Hematopoietic multipotent progenitor cell treated with erythropoietin and hydrocortisone succinate and interleukin-3 and kit ligand, for 15 days (in vitro differentiated cells): ENCODE results near the gene PPARG.
"Not testable (repeated sequence)": the region's sequence is repeated elsewhere in the genome, so short reads cannot be mapped to it uniquely, and the experiment has no call there.

Experiments
- DNase-seq: peaks from one replicate; pipeline ENCODE4 v3.0.0-alpha.2; 2015; ENCODE audit warnings: low spot score

PPARG gene

DNA sequence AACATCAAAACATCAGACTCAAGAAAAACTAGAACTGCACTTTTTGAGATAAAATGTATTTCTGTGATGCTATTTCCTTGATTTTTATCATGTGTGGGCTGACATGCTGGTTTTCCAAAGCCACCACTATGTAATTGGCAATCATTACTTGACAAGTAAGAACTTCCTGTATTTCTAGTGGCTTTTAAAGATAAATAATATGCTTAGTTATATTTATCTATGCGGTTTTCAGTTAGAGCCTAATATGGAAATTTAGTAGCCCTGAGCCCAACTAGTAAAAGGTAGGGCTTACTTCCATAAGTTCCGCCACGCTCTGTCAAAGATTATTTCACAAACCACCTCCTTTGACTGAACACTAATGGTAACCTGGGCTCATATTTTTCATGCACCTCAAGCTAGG lies 91.6 kb downstream of the PPARG start:
- DNase-seq = no peak

DNA sequence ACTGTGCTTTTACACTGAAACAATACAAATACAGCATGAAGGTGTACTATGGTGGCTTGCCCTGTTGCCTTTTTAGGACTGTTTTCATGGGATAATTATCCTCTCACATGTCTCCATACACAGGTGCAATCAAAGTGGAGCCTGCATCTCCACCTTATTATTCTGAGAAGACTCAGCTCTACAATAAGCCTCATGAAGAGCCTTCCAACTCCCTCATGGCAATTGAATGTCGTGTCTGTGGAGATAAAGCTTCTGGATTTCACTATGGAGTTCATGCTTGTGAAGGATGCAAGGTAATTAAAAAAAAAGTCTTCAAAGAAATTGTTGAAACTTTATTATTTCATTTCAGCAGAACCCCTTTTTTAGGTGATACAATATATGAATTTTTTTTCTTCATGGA lies 92.3 kb downstream of the PPARG start:
- no peak for DNase-seq

DNA sequence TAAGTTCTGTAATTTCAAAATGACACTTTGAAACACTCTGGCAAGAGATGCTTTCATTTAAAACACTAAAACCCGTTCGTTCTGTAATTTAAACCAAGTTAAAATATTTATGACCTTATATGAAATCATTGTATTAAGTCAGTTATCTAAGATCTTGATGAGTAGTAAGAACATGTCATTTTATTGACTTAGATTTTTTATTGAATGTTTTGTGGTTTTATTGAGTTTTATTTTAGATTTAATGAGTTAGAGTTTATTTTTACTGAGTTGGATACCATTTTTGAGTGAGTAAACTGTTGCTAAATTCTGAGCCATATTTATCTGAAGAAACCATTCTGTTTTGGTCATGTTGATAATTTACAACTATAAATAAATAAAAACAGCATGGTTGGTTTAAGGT lies 94.3 kb downstream of the PPARG start:
- DNase-seq = no peak

DNA sequence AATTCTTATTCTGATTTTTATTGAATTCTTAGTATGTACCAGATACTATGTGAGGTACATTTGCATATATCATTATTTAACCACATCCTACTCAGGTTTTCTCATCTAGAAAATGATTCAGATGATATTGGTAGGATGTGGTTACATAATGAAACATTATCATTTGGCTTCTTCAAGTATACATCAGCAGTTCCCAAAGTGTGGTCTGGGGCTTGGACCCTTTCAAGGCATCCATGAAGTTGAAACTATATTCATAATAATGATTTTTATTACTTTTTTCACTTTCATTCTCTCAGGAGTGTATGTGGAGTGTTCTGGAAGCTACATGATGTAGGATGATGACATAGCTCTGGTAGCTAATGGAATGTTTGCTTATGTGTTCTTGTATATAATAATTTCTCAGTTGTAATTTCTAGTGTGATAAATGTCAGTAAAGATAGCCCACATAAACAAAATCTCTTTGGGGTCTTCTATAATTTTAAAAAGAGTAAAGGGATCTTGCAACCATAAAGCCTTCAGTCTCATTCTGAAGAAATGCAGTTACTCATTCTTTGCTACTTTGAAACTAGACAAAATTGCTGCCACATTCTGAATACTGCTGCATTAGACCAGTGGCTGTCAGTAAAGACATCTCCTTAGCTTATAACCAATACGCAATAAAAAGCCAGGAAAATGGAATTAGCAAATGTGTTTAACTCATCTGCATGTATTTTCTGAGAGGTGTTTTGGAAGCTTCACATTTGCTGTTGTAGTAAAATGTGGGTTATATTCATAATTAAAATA lies 95.8 kb downstream of the PPARG start:
- no peak for DNase-seq

DNA sequence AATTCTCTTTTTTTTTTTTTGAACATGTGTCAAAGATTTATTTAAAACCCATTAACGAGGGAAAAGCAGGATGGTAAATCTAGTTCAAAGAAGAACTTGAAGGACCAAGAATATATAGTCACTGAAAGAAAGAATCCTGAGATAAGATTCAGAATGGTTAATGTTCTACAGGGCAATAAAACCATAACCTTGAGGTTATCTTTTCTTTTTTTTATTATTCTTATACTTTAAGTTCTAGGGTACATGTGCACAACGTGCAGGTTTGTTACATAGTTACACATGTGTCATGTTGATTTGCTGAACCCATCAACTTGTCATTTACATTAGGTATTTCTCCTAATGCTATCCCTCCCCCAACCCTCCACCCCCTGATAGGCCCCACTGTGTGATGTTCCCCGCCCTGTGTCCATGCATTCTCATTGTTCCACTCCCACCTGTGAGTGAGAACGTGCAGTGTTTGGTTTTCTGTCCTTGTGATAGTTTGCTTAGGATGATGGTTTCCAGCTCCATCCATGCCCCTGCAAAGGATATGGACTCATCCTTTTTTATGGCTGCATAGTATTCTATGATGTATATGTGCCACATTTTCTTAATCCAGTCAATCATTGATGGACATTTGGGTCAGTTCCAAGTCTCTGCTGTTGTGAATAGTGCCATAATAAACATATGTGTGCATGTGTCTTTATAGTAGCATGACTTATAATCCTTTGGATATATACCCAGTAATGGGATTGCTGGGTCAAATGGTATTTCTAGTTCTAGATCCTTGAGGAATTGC lies 97.8 kb downstream of the PPARG start:
- DNase-seq = not testable (repeated sequence)

DNA sequence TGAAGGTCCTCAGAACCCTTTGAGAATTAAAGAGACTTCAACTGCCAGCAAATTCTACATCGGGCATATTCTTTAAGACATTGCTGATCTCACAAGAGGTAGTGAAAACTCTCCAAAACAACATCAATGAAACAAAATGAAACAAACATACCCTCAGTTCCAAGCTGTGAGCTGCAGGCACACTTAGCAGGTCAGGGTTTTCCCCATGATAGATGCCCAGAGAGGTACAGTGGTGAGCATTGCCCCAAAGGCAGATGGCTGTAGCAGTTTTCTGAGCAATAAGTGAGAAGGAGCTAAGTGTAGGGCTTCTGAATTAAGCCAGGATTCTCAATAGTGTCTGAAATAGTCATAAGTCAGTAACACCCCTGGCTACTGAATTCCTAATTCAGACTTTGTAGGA lies 99.3 kb downstream of the PPARG start:
- no peak for DNase-seq

DNA sequence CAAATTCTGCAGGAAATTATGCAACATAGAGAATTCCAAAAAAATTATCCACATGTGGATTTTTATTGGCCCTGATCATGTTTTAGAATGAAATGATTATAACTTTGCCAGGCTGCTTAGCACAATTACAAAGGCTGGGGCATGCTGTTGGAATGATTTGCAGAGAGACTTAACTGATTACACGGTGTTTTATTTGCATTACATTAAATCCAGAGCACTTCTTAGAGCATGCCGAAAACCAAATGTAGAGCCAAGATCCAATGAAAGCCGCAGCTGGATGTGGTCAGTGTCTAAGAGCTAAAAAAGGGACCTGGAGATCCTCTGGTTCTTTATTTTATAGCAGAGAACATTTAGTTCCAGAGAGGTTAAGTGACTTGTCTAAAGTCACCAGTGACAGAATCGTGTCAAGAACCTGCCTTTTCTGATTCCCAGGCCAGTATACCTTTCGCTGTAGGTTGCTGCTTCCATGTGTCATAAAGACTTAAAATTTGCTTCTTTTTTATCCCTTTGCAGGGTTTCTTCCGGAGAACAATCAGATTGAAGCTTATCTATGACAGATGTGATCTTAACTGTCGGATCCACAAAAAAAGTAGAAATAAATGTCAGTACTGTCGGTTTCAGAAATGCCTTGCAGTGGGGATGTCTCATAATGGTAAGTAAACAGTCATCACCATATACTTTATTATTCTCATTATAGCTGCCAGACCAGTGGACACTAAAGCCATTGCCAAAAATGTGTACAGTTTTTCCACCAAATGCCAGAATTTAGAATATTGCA lies 103.4 kb downstream of the PPARG start:
- DNase-seq = no peak

DNA sequence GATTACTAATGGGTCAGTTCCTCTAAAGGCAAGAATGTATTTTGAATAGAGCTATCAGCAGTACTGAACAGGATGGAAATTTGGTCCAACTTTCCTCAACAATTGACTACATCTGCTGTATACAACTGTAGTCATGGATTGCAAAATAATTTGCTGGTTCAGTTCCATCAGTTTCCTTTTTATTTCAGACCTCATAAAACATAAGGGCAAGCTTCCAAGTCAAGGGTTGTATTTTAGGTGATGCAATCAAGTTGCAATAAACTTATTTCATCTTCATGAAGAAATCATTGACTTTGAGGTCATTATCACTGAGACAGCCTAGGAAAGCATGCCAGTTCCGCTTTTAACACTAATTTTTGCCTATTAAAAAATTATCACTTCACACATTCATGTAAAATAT lies 105.0 kb downstream of the PPARG start:
- DNase-seq = no peak

DNA sequence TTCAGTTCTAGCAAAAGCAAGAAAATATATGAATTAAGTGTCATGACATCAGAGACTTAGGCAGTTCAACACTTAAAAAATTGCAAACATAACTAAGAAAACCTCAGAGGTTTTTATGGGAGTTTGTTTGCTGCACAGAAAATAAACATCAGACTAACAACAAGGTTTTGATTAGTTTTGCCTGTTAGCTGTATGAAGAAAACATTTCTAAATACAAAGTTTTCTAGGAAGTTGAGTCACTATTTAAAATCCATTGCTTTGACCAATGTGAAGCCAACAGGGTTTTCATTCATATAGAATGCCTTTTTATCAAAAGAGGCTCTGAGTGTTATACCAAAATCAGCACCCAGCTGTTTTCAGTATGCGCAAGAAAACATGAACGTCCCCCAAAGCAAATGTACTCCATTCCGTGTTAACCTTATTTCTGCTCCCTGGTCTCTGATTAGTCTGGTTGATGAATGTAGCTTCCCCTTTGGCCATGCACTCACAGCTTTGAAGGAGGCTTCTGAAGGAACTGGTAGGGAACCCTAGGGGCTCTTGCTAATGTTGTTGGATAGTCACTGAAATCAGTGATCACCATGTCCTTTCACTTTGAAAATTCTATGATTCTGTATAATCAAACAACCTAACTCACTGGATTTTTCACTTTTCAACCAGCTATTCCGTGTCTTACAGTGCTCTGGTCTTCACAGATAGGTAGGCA lies 105.8 kb downstream of the PPARG start:
- no peak for DNase-seq

DNA sequence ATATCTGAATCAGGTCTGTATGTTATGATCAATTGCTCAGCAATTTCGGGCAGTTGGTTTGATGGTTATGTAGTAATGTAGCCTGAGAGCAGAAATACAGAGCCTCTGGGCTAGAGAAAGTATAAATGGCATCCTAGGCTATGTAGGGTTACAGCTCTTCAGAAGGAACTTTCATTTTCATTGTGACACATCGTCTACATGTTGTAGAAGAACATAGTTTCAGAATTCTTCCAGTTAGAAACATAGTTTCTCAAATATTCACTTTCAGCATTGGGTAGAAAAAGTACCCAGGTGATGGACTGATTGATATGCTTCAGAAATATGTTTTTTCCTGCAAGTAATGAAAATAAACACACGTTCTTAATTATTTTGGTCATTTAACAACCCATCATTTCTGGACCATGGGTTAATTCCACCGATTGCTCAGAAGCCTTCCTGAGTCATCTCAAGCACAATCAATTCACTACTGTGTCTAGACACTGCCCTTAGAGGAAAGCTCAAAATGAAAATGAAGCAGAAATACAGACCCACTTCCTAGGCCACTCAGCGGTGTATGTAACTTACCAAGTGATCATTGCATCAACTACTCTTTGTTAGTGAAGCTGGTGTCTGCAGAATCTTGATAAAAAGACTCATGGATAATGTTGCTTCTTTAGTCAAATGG lies 106.6 kb downstream of the PPARG start:
- no peak for DNase-seq

DNA sequence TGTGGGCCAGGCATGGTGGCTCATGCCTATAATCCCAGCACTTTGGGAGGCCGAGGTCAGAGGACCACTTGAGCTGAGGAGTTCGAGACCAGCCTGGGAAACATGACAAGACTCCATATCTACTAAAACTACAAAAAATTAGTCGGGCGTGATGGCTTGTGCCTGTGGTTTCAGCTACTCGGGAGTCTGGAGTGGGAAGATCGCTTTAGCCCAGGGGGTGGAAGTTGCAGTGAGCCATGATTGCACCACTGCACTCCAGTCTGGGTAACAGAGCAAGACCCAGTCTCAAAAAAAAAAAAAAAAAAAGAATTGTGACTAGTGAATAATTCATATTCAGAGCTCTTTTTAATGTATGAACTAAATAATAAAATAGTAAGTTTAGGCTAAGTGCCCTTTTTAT lies 107.6 kb downstream of the PPARG start:
- DNase-seq = no peak

DNA sequence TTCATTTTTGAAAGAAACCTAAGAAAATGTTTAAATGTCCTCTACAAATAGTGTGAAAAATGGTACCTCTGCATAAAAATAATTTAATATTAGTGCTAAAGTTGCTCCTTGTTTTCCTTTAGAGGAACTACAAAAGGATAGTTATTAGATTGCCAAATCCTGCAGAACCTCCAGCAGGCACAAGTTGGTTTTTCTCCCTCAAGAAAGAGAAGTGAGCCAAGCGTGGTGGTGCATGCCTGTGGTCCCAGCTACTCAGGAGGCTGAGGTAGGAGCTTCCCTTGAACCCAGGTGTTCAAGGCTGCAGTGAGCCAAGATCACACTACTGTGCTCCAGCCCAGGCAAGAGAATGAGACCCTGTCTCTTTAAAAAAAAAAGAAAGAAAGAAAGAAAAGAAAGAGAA lies 110.4 kb downstream of the PPARG start:
- no peak for DNase-seq

DNA sequence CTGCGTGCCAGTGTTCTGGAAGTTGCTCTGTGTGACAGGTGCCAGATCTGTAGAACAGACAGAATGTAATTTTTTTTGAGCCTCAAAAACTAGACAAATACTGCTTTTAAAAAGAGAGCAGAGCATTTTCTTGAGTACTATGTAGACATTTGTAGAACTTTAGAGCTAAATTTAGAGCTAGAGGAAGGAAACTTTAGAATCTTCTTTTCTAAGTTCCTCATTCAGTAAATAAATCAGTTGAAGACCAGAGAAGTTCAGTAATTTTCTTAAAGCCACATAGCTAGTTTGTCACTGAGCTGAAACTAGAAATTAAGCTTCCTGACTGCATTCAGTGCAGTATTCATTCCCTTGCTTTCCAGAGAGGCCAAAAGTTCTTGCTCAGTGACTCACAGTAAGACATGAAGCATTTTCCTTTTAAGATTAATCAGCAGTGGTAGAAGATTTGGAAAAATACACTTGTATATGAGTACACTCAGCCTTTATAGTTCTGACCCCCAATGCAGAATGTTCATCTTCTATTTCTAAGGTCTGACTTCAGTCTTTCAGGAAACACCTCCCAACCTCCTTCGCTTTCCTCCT lies 111.8 kb downstream of the PPARG start:
- DNase-seq = no peak

DNA sequence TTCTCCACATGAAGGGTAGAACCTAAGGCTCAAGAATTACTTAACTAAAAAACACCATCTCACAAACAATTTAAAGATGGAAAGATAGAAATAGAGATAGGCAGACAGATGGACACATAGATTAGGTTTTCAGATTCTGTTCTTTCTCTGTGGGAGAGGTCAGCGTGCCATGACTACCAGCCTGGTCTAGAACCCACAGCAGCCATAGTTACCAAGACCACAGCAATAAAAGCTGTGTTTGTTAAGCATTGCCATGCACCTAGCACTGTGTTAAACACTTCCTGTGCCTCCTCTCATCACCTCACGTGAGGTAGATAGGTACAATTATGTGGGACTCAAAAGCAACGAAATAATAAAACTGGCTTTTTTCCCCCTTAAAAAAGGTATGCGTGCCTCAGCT lies 112.3 kb downstream of the PPARG start:
- no peak for DNase-seq

DNA sequence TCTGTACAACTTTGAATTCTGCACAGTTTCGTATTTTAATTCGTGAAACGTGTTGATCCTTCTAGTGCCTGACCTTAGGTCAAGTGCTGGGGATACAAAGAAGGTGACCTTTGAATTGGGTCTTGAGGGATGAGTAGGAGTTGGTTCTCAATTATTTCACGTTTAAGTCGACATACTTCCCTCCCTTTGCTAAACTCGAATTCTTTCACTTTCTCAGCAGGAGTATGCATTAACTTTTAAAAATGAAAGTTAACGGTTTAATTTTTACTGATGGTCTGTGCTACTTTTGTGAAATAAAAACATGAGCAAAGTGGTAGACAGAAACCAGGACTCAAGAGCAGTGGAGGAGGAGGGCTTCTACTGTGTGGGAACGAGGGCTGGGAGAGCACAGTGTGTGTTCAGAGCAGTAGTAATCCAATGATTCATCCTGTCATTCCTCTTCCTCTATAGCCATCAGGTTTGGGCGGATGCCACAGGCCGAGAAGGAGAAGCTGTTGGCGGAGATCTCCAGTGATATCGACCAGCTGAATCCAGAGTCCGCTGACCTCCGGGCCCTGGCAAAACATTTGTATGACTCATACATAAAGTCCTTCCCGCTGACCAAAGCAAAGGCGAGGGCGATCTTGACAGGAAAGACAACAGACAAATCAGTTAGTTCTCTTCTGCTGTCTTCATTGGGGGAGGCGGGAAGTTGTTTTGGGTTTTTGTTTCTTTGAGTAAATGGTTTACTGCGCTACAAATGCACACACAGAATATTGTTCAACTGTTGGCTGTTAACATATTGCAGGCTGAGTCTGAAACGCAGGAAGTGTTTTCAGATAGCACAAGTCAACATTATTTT lies 116.8 kb downstream of the PPARG start:
- DNase-seq = no peak

DNA sequence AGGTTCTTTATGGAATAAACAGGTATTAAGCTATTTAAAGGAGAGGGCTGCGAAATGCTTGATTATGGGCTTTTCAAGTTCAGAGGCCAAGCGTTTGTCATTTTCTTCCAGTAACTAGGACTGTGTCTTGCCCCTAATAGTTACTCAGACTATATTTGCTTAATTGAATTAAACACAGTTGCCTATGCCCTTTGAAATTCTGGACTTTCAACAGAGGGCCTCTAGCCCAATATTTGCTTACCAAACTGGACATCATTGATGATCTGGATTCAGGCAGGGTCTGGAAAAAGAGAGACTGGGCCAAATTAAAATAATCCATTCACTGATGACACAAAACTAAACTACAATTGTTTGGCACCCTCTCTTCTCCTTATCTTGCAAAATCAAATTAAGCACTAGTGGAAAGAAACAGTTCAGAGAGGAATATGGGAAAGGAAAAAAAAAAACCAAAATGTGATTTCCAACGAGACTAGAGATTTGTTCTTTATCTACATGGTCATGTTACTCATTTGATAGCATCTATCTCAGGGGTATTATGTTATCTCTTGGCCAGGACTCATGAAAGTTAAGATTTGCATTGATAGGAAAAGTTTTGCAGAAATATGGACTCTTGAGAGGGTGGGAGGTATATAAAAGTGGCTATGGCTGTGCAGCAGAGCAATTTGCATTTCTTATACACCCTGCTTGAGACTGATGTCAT lies 120.3 kb downstream of the PPARG start:
- no peak for DNase-seq

DNA sequence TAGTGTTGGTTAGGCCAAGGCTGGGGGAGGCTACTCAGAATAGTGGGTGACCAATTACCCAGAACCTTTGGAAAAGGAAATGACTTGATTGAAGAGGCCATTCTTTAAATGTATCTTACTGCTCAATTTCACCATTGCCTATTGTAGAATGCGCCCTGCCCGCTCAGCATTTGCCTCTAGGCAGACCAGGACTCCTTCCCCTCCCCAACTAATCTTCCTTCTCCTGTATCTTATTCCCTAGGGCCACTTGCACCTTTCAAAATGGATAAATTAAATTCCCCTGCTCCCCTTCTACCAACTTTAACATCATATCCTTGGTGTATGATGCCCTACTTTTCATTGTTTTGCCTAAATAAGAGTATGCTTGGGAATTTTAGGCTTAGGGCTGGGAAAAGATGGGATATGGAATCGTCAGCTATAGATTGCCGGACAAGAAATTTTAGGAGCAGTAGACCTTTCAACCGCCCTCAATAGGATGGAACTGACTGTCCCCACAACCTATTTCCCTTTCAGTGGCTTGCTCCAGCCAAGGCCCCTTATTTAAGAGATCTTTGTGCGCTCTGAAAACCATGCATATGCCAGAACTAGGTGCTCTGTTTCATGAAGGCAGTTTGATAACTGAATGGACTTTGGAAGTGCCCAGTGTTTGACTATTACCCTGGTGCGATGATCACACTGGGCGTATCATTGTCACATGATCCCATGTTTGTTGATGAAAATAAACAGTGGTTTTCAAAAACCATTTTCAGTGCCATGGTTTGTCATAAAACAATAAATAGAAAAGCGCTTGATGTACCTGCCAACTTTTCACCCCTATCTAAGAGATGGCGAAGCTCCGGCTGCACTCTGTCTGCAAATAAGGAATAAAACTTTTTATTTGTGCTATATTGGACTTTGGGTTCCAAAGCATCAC lies 121.1 kb downstream of the PPARG start:
- no peak for DNase-seq

DNA sequence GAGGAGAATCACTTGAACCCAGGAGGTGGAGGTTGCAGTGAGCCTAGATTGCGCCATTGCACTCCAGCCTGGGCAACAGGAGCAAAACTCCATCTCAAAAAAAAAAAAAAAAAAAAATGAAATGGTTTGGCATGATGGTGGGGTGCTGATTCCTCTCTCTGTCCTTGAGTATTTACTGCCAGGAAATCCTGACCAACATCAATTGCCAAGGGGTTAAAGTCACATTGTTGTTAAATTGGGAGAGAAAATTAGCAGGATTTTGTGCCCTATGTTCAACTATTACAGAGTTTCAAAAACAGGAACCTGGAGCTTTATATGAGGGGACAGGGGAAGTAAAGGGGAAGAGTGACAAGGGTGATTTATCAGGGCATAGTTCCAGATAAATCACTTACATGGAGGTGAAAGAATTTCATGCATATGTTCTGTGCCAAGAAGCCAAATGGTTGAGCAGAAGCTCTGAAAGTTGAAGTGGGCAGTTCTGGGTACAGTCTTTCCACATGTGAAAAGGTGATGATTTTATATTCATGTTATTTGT lies 124.9 kb downstream of the PPARG start:
- no peak for DNase-seq
